HepG2 (cell line): ENCODE measurements around the gene DLG2.

ENCODE experiments used
- CBFB ChIP-seq: sonication (generic); formaldehyde crosslinking; IDR thresholded peaks from 2 replicates; pipeline ENCODE4 v1.4.0; 2020; ENCODE audit warnings: missing genetic modification reagents
- ELF4 ChIP-seq: sonication (generic); formaldehyde crosslinking; IDR thresholded peaks from 2 replicates; pipeline ENCODE4 v1.5.0; 2020; ENCODE audit warnings: missing genetic modification reagents, mild to moderate bottlenecking, moderate library complexity, borderline replicate concordance
- MTF1 ChIP-seq: sonication (generic); formaldehyde crosslinking; IDR thresholded peaks from 2 replicates; pipeline ENCODE4 v1.5.0; 2020; ENCODE audit warnings: missing genetic modification reagents
- PCBP2 ChIP-seq: fragments of 200-400 bp; formaldehyde crosslinking; optimal IDR thresholded peaks from 2 replicates; pipeline ENCODE3; 2018; ENCODE audit warnings: low read length, low read depth; ENCODE audit not compliant: poor library complexity, severe bottlenecking
- RFX5 ChIP-seq: IDR thresholded peaks from 2 replicates; pipeline ENCODE4 v1.6.1; 2011; ENCODE audit warnings: low read depth, low read length, improper control_type of control experiment
- ZFP36 ChIP-seq: fragments of 150-350 bp; IDR thresholded peaks from 2 replicates; pipeline ENCODE4 v1.6.1; 2018; ENCODE audit warnings: borderline replicate concordance, low read length, low read depth; ENCODE audit not compliant: partially characterized antibody
- TF ChIP-seq, protein P1 (sequence below): sonication (generic); formaldehyde crosslinking; IDR thresholded peaks from 2 replicates; pipeline ENCODE4 v1.4.0; 2020; ENCODE audit warnings: mild to moderate bottlenecking, missing genetic modification reagents

DNA sequence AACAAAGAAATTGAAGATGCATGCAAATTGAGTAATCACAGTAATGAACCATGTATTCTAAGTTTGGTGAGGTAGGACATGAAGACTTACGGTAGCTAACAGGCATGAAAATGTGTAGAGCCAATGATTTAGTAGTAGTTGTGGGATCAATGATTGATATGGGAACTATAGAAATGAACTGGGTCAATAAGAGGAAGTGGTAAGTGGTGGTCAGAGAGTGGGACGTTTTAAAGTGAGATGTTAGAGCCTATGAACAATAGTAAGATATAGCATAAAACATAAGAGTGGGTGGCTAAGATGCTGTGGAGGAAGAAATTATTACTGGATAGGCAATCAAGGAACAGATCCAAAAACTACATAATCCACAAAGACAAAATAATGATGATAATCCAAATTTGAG, 45.0 kb downstream of the DLG2 start:
- TF ChIP-seq MTF1 (CRISPR knock-in tag), result no peak
- no peak for TF ChIP-seq ZFP36
- TF ChIP-seq CBFB, result no peak
- no peak for TF ChIP-seq ELF4 (CRISPR knock-in tag)
- TF ChIP-seq PCBP2, result no peak
- TF ChIP-seq, protein P1, sequence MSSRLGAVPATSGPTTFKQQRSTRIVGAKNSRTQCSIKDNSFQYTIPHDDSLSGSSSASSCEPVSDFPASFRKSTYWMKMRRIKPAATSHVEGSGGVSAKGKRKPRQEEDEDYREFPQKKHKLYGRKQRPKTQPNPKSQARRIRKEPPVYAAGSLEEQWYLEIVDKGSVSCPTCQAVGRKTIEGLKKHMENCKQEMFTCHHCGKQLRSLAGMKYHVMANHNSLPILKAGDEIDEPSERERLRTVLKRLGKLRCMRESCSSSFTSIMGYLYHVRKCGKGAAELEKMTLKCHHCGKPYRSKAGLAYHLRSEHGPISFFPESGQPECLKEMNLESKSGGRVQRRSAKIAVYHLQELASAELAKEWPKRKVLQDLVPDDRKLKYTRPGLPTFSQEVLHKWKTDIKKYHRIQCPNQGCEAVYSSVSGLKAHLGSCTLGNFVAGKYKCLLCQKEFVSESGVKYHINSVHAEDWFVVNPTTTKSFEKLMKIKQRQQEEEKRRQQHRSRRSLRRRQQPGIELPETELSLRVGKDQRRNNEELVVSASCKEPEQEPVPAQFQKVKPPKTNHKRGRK (CRISPR knock-in tag), result no peak
- TF ChIP-seq RFX5, result no peak
